Measurements from ENCODE around the gene FOSL2. TPM values are rescaled to one million over a fixed set of nuclear protein-coding genes. Genes with fewer than 3 reads are reported as not detected.

FOSL2 gene
- total and polyA plus RNA-seq, 2 experiments from 2014 or later: 0.60 to 4.3 TPM

GRCh38 chr2:28344756-28345373, 47.8 kb upstream of the FOSL2 start (continued):
- no peak for TF ChIP-seq ZNF462 (CRISPR knock-in tag; IDR thresholded peaks at IDR 0.05)

- no peaks in the 10 kb centered on the region for H3K79me2 ChIP-seq (replicated peaks; ENCODE audit: insufficient read depth)
- no peak overlapping the region for H3K4me3 Mint-ChIP-seq
- H3K27me3 ChIP-seq (ENCODE audit: insufficient read depth): no peaks in the 10 kb centered on the region
- no peaks in the 10 kb centered on the region for H3K36me3 ChIP-seq (ENCODE audit: insufficient read depth)
- H3K9me3 Mint-ChIP-seq: no peaks in the 10 kb centered on the region
- H3K36me3 Mint-ChIP-seq (ENCODE audit: low read depth): no peaks in the 10 kb centered on the region
- H3K4me2 ChIP-seq: no peak overlapping the region
- H2AFZ ChIP-seq: no peak overlapping the region; the same call in 1 of the 2 replicates
- H3K27ac ChIP-seq (ENCODE audit: low read depth): no peak overlapping the region
- no peaks in the 10 kb centered on the region for H4K20me1 ChIP-seq (replicated peaks; ENCODE audit: insufficient read depth)
- H3K4me1 Mint-ChIP-seq: peaks cover 20% of the 10 kb centered on the region
- H3K9me2 ChIP-seq (ENCODE audit: insufficient read depth): no peaks in the 10 kb centered on the region
- peaks cover 4% of the 10 kb centered on the region for H3K27me3 Mint-ChIP-seq (ENCODE audit: insufficient read depth, low read depth, poor library complexity)
- H3K27ac Mint-ChIP-seq: no peak overlapping the region; the same call in 1 of the 2 replicates
- no peak overlapping the region for H3K4me3 ChIP-seq
- ATAC-seq (no peak), DNase-seq (ENCODE audit: low spot score) (no peak)
- H3K4me1 ChIP-seq (ENCODE audit: insufficient read depth): peaks cover 8% of the 10 kb centered on the region
- no peaks in the 10 kb centered on the region for H3F3A ChIP-seq (replicated peaks; ENCODE audit: low read depth)
- TF ChIP-seq STAT1 (IDR thresholded peaks at IDR 0.05; ENCODE audit: unreplicated experiment) (no peak), NANOG (IDR thresholded peaks at IDR 0.05; ENCODE audit: borderline replicate concordance) (no peak), ZNF462 (CRISPR knock-in tag; IDR thresholded peaks at IDR 0.05) (no peak), EZH2 (IDR thresholded peaks at IDR 0.05; ENCODE audit: low read depth, unreplicated experiment) (no peak), CREB1 (CRISPR knock-in tag; IDR thresholded peaks at IDR 0.05; ENCODE audit: low read depth) (no peak), ETS1 (IDR thresholded peaks at IDR 0.05) (no peak), JUNB (IDR thresholded peaks at IDR 0.05; ENCODE audit: unreplicated experiment) (no peak)
Observed at GRCh38 chr2:28345619-28346018, 47.0 kb upstream of the FOSL2 start.
